Cardiac septum (tissue), 1 donor: ENCODE data around the gene GABBR2. TPM values are rescaled to one million over a fixed set of nuclear protein-coding genes. Genes with fewer than 3 reads are reported as not detected.

Experiments
- DNase-seq: peaks from one replicate; pipeline ENCODE4 v3.0.0-alpha.2; 2020; ENCODE audit warnings: low spot score
- intact Hi-C: fragments of 100-400 bp; cut with DNase I; formaldehyde crosslinking; loops from one replicate; pipeline ENCODE4 v1.14.0; 2022
- total RNA-seq: library from RNA; stranded (reverse); fragmentation: NEBNext Ultra II Directional; extraction: Animal tissue kit (Norgen Biotek cat#: 25700); gene quantifications from one replicate; pipeline ENCODE4 v1.2.1, GENCODE V29; 2021
- donor health status: DM: no; HTN: no; CAD: no.

GABBR2 gene
- total RNA-seq, 1 donor from 2014 or later, result 1.1 TPM

DNA sequence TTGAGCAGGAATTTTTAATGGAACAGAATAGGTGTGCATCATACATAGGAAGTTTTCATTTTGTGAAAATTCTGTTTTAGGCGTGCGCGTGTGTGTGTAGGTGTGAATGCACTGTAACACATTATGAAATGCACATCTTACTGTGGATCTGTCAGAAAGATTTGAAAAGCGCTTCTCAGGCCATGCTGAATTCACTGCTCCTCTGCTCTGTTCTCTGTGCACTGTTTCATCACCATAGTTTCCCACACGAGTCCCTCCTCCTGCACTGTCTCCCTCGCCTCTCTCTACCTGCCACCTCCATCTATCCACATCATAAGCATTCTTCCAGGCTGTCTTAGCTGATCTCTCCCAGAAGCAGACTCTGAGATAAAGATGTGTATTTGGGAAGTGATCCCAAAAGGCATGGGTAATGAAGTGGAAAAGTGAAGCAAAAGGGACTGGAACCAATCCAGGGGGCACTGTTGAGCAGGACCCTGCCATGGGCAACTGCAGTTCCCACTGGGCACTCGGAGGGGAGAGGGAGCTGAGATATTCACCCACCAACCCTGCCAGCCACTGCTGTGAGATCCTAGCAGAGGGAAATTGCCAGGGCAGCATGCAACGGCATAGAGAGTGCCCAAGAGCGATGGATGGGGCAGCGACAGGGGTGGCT, 65.9 kb downstream of the GABBR2 start:
- no peak for DNase-seq
- intact Hi-C loops, result no loop called here

- intact Hi-C loops, result no loop called here
- DNase-seq, result no peak
Measured at GRCh38 chr9:98641695-98642094, 67.0 kb downstream of the GABBR2 start.

DNA sequence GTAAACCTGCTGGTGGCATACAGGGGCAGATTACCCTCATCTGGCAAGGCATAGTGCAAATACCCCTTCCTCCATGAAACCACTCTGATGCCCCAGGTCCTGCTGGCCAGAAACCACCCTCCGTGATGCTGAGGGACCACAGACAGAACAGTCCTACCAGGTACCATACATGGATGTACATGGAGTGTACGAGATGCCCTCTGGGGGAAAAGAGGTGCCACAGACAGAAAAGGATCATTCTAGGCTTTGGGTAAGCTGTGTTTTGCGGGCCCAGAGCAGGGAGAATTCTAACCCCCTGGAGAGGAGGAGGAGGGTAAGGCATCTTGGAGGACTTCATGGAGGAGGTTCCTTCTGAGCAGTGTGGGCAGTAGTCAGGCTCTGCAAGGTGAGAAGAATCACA, 68.3 kb downstream of the GABBR2 start:
- no peak for DNase-seq
- intact Hi-C loops, result no loop called here

GRCh38 chr9:98639133-98639532, 69.6 kb downstream of the GABBR2 start:
- intact Hi-C loops, result no loop called here
- DNase-seq, result no peak

- DNase-seq, result no peak
- intact Hi-C loops, result no loop called here
Measured at GRCh38 chr9:98637381-98637780, 71.4 kb downstream of the GABBR2 start.

DNA sequence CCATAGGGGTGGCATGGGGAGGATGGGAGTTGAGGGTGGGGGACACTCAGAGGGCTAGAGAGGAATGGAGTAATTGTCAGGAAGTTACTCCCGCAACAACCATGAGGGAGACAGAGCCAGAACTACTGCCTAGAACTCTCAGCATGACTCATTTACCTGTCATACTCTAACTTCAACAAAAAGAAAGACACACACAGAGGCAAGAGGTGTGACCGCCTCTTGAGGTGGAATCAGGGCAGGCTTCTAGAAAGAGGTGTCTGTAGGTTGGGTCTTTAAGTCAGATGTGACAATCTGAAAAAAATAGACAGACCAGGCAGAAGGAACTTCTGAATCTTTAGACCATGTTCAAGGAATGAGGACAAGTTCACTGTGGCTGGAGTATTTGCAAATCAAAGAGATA, 73.4 kb downstream of the GABBR2 start:
- DNase-seq, result no peak
- intact Hi-C loops, result no loop called here

DNA sequence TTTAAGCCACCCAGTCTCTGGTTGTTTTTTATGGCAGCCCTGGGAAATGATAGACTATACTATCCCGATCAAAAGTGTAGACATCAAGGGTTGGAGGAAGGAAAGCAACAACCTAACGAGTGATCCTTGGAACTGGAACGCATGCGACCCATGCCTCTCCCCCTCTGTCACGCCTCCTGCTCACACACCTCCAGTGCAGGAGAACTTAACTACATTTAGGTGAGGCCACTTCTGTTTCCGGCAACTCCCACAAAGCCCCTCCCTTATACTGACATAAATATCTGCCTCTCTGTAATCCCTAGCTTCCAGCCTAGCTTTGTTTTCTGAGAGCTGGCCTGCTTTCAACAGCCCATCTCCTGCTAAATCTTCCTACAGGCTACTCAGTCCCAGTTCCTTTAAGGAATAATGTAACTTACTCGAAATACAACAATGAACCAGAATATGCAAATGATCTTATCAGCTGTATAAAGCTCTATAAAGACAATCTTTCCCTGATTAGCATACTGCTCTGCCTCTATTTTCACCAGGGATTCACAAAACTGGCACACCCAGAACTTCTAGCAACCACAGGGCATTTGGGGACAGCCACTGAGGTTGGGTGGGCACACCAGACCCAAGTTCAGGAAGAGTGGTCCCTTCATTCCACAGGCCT, 73.9 kb downstream of the GABBR2 start:
- no peak for DNase-seq
- intact Hi-C loops, result no loop called here

DNA sequence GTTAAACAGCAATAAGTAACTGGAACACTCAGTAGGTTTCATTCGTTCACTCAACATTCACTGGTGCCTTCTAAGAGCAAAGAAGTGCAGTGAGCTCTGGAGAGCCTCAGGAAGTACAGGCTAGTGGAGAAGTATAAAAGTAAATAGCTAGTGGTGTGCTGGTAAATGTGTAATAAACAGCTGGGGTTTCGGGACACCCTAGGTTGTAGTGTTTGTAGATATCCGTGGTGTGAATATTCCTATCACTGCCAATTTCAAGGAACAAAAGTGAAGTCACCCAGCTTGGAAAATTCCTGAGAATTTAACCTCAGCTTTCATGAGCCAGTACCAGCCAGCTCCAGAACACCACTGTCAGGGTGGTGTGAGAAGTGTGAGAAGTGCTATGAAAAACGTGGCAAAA, 75.9 kb downstream of the GABBR2 start:
- intact Hi-C loops, result no loop called here

DNA sequence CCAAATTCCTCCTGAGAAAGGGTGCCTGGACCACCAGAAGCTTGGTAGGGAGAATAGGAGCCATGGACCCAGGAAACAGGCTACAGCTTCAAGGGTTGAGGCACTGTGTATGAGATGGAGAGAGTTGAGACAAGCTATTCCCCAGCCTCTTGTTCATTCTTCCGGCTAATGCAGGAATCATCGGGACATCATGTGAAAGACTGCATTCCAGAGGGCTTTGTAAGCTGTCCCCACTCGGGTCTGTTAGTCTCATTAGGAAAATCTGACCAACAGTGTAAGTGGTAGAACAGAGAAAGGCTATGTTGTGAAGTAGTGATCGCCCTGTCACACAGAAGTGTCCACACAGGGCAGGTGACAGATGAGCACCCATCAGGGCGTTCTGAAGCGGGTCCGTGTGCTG, 81.4 kb downstream of the GABBR2 start:
- no peak for DNase-seq
- intact Hi-C loops, result no loop called here

More for the DNA sequence above, 75.9 kb downstream of the GABBR2 start:
- DNase-seq, result no peak

DNA sequence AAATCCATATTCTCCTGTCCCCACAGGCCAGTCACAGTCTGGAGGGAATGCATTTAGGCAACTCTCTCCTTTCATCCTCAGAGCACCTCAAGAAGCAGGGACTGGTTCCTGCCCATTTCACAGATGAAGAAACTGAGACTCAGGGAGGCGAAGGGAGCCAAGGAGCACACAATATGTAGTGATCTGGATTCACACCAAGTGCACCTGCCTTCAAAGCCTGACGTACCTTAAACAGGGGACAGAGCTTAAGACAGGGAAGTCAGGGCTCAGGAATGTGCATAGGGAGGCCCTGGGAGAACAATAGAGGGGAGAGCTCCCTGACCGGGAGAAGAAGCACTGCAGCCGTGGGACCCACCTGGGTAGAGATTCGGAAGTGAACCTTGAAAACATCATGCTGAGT, 83.0 kb downstream of the GABBR2 start:
- DNase-seq, result no peak
- intact Hi-C loops, result no loop called here

GRCh38 chr9:98619788-98620187, 88.9 kb downstream of the GABBR2 start:
- no peak for DNase-seq
- intact Hi-C loops, result no loop called here

GRCh38 chr9:98615633-98616032, 93.1 kb downstream of the GABBR2 start:
- no peak for DNase-seq
- intact Hi-C loops, result no loop called here

DNA sequence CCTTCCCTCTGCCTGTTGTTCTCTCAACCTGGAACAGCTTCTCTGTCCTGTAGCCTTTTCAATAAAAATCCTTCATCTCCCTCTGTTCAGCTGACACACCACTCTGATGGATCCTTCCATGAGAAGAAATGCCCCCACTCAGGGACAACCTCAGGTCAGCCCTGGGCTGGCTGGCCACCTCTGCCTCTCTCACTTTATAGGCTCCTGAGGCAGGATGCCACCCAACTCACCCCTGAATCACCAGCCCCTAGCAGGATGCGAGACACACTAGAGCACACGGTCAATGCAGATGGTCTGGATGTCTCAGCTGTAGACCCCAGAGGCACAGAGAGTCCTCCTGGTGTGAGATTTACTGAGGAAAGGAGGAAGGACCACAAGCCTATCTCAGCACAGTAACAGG, 93.8 kb downstream of the GABBR2 start:
- DNase-seq, result no peak
- intact Hi-C loops, result no loop called here

- intact Hi-C loops, result no loop called here
- DNase-seq, result no peak
Measured at GRCh38 chr9:98612061-98612752, 96.5 kb downstream of the GABBR2 start.

DNA sequence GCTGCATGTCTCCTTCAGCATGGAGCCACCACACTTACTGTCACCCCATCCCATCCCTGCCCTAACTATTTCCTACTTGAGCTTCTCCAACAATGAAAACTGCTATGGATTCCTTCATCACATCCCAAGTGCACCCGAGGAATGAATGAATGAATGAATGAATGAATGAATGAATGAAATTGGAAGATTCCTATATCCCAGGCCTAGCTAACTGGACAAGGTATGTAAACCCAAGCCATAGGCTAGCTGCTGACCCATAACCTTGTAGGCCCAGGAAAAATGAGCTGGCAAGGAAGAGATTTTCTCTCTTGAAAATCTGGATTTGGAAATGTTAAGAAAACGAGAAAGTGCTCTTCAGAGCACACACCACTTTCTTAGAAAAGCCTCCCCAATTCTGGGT, 97.4 kb downstream of the GABBR2 start:
- intact Hi-C loops, result no loop called here
- DNase-seq, result no peak

DNA sequence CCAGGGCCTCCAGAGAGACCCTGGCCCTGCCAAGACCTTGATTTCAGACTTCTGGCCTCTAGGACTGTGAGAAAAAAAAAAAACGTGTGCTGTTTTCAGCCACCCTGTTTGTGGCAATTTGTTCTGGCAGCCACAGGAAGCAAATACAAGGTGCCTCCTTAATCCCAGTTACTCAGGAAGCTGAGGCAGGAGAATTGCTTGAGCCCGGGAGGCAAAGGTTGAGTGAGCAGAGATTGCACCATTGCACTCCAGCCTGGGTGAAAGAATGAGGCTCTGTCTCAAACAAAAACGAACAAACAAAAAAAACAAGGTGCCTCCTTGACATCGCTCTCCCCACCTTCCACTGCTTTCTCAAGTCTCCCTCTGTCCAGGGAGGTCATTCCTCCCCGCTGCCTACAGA, 98.0 kb downstream of the GABBR2 start:
- intact Hi-C loops, result no loop called here
- no peak for DNase-seq

- intact Hi-C loops, result no loop called here
- no peak for DNase-seq
Measured at GRCh38 chr9:98610211-98610610, 98.5 kb downstream of the GABBR2 start.

DNA sequence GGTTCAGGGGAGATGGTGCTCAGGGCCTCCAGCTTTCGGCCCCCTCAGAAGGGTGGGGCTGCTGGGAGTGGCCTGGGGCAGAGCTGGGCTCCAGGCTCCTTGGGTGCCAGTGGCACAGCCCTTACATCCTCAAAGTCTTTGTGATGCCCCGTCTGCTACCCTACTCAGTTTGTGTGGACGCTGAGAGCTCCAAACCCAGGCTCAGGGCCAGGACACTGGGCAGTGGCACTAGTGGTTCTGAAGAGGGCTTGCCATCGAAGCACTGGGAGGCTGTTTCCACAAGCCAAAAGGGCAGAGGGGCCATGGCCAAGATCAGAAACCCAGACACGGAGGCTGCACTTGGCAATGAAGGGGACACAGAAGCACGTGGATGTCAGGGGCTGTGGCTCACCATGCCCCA, 99.1 kb downstream of the GABBR2 start:
- DNase-seq, result no peak
- intact Hi-C loops, result no loop called here

GRCh38 chr9:98607787-98608186, 100.9 kb downstream of the GABBR2 start:
- intact Hi-C loops, result no loop called here
- DNase-seq, result no peak

GRCh38 chr9:98607152-98607551, 101.6 kb downstream of the GABBR2 start:
- intact Hi-C loops, result no loop called here
- no peak for DNase-seq

GRCh38 chr9:98606730-98607129, 102.0 kb downstream of the GABBR2 start:
- intact Hi-C loops, result no loop called here

More at GRCh38 chr9:98606730-98607129, 102.0 kb downstream of the GABBR2 start:
- no peak for DNase-seq
